ENCODE data around the gene CHST1. TPM values are rescaled to one million over a fixed set of nuclear protein-coding genes. Genes with fewer than 3 reads are reported as not detected.

CHST1 gene
- polyA plus RNA-seq, 3 donors from 2014 or later = 0.11 TPM; not detected in 2

DNA sequence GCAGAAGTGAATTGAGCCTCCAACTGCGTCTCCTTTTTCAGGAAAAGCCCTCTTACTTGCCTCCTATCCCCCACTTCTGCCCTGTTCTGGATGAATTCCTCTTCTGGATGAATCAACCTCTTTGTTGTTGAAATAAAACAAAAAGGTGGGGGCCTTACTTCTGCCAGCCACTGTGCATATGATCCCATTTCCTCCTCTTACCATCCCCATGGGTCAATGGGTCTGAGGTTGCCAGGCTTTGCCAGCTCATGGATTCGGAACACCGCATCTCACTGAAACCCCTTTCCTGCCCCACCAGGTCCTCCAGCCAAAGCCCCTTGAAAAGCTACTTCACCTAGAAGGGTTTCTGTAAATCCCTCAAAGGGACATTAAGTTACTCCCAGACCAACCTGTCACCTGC lies 3.7 kb upstream of the CHST1 start:
- H3K27me3 Mint-ChIP-seq (ENCODE audit: low read depth in 3 of 3) = peaks cover under 1 to 7% (median 3%) of the 10 kb centered on the region in 3 donors

GRCh38 chr11:45667929-45668680 lies 2.7 kb upstream of the CHST1 start:
- peaks cover 0 to 5% of the 10 kb centered on the region in 2 donors for H3K4me1 Mint-ChIP-seq
- H3K36me3 Mint-ChIP-seq = no peaks in the 10 kb centered on the region
- H3K4me3 Mint-ChIP-seq = peak overlapping the region in 1 of 5 donors; percentile 7
- DNase-seq = no peak
- H3K27me3 Mint-ChIP-seq (ENCODE audit: low read depth in 3 of 3) = peaks cover 2 to 8% (median 5%) of the 10 kb centered on the region in 3 donors
- no peaks in the 10 kb centered on the region for H3K9me3 Mint-ChIP-seq
- no peak overlapping the region for H3K27ac Mint-ChIP-seq

More for the DNA sequence above, 3.7 kb upstream of the CHST1 start:
- H3K4me1 Mint-ChIP-seq = no peaks in the 10 kb centered on the region
- H3K9me3 Mint-ChIP-seq = no peaks in the 10 kb centered on the region
- no peak for DNase-seq
- no peak overlapping the region for H3K4me3 Mint-ChIP-seq
- no peaks in the 10 kb centered on the region for H3K36me3 Mint-ChIP-seq
- H3K27ac Mint-ChIP-seq = no peak overlapping the region

DNA sequence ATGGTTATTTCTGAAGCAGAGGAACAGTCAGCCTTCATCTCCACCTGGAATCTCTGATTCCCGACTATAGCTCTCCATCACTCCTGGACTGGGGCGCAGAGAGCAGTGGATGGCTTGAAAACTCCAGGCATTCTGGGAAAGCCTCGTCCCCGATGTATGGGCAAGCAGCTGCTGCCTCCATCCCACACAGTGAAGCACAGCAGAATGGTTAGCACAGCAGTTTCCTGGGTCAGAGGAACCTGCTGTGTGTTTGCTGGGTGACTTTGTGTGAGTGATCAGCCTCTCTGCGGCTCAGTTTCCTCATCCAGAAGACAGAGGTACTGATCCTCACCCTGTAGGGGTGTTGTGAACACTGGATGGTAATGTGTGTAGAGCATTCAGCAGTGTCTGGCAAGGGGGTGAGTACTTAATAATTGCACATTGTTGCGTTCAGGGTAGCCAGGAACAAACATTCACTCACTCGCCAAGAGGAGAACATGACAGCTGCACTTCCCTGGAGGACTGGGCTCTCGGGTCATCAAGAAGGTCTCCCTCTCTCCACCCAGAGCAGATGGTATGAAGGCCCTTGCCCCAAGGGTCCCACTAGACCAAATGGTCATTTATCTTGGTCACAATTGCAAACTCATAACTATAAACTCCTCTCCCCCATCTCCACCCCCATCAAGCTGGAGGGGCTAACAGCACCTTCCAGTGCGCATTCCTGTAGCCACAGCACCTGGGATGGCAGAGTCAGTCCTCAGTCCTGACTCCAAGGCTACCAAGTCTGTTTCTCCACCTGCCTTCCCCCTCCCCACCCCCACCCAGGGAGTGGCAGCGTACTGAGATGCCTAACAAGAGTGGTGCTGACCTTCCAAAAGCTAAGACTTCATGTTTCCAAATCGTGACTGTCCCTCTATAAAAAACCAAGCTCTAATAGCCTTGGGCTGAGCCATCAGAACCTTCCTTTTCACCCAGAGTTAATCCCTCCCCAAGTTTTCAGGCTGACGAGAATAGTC lies 1.5 kb upstream of the CHST1 start:
- Mint-ChIP-seq H3K27me3 (ENCODE audit: low read depth in 3 of 3) (peaks cover 4 to 10% (median 6%) of the 10 kb centered on the region in 3 donors), H3K27ac (no peak overlapping the region), H3K9me3 (peaks cover 0 to 2% (median 0%) of the 10 kb centered on the region in 6 donors), H3K4me1 (peaks cover 0 to 5% of the 10 kb centered on the region in 2 donors), H3K4me3 (peak overlapping the region; percentile 48 to 82 (median 66)), H3K36me3 (no peaks in the 10 kb centered on the region)
- no peak for DNase-seq

- peaks cover 0 to 2% (median 0%) of the 10 kb centered on the region in 6 donors for H3K9me3 Mint-ChIP-seq
- H3K4me1 Mint-ChIP-seq = peaks cover 0 to 5% of the 10 kb centered on the region in 2 donors
- no peak for DNase-seq
- peak overlapping the region; percentile 65 to 82 (median 76) for H3K4me3 Mint-ChIP-seq
- H3K27ac Mint-ChIP-seq = no peak overlapping the region
- H3K27me3 Mint-ChIP-seq (ENCODE audit: low read depth in 3 of 3) = peaks cover 4 to 16% (median 9%) of the 10 kb centered on the region in 3 donors
- H3K36me3 Mint-ChIP-seq = no peaks in the 10 kb centered on the region
Measured at GRCh38 chr11:45665933-45666647, 668 bp upstream of the CHST1 start.

GRCh38 chr11:45664376-45665205 lies 831 bp downstream of the CHST1 start:
- Mint-ChIP-seq H3K27me3 (ENCODE audit: low read depth in 3 of 3) (peaks cover 6 to 25% (median 12%) of the 10 kb centered on the region in 3 donors), H3K9me3 (peaks cover 0 to 2% (median 0%) of the 10 kb centered on the region in 6 donors), H3K4me3 (peak overlapping the region in 4 of 5 donors; percentile 29 to 67 (median 42)), H3K36me3 (no peaks in the 10 kb centered on the region), H3K4me1 (peaks cover 0 to 5% of the 10 kb centered on the region in 2 donors), H3K27ac (no peak overlapping the region)
- no peak for DNase-seq

- Mint-ChIP-seq H3K4me1 (peaks cover 0 to 5% of the 10 kb centered on the region in 2 donors), H3K4me3 (peak overlapping the region; percentile 27 to 73 (median 56)), H3K27ac (no peak overlapping the region), H3K27me3 (ENCODE audit: low read depth in 3 of 3) (peaks cover 8 to 25% (median 11%) of the 10 kb centered on the region in 3 donors), H3K36me3 (no peaks in the 10 kb centered on the region), H3K9me3 (peaks cover 0 to 2% (median 0%) of the 10 kb centered on the region in 6 donors)
- no peak for DNase-seq
Measured at GRCh38 chr11:45663486-45664375, 1.7 kb downstream of the CHST1 start.

GRCh38 chr11:45662665-45663485 lies 2.5 kb downstream of the CHST1 start:
- peaks cover 0 to 2% (median 0%) of the 10 kb centered on the region in 6 donors for H3K9me3 Mint-ChIP-seq
- DNase-seq = no peak
- peaks cover 8 to 29% (median 11%) of the 10 kb centered on the region in 3 donors for H3K27me3 Mint-ChIP-seq (ENCODE audit: low read depth in 3 of 3)
- H3K36me3 Mint-ChIP-seq = no peaks in the 10 kb centered on the region
- H3K27ac Mint-ChIP-seq = no peak overlapping the region
- H3K4me1 Mint-ChIP-seq = peaks cover 0 to 5% of the 10 kb centered on the region in 2 donors
- peak overlapping the region; percentile 2 to 73 (median 51) for H3K4me3 Mint-ChIP-seq

DNA sequence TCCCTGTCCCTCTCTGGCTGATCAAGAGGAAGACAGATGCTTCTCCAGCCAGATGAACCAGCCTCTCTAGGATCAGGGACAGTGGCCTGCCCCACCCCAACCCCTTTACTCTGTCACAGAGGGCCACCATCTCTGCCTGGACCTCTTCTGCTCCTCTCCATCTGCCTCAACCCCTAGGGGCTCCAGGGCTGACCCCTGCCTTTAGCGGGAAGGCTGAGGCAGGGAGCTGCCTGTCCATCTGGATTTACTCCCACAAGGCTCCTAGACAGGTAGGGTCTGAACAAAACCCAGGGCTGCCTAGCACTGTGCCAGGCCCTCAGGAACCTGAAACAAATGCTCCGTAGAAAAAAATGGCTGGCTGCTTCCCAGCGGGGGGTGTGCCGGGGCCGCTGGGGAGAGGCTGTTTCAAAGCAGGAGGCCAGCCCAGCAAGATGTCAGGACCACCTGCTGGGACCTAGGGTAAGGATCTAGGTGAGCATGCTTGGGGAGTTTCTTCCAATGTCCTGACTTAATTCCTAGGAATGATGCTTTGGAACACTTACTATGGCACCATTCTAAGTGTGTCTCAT lies 3.2 kb downstream of the CHST1 start:
- H3K4me3 Mint-ChIP-seq = peak overlapping the region in 1 of 5 donors; percentile 41

GRCh38 chr11:45661439-45662055 lies 3.9 kb downstream of the CHST1 start:
- H3K4me3 Mint-ChIP-seq = no peak overlapping the region
- H3K27ac Mint-ChIP-seq = no peak overlapping the region
- H3K4me1 Mint-ChIP-seq = peaks cover 0 to 5% of the 10 kb centered on the region in 2 donors
- peaks cover 0 to 2% (median 0%) of the 10 kb centered on the region in 6 donors for H3K9me3 Mint-ChIP-seq
- H3K36me3 Mint-ChIP-seq = peaks cover 0 to 4% (median 0%) of the 10 kb centered on the region in 3 donors
- no peak for DNase-seq
- H3K27me3 Mint-ChIP-seq (ENCODE audit: low read depth in 3 of 3) = peaks cover 8 to 28% (median 17%) of the 10 kb centered on the region in 3 donors

More for the DNA sequence above, 3.2 kb downstream of the CHST1 start:
- peaks cover 0 to 2% (median 0%) of the 10 kb centered on the region in 3 donors for H3K36me3 Mint-ChIP-seq
- no peak overlapping the region for H3K27ac Mint-ChIP-seq
- H3K9me3 Mint-ChIP-seq = peaks cover 0 to 2% (median 0%) of the 10 kb centered on the region in 6 donors
- peaks cover 8 to 25% (median 16%) of the 10 kb centered on the region in 3 donors for H3K27me3 Mint-ChIP-seq (ENCODE audit: low read depth in 3 of 3)
- DNase-seq = no peak
- peaks cover 0 to 5% of the 10 kb centered on the region in 2 donors for H3K4me1 Mint-ChIP-seq

GRCh38 chr11:45660729-45661438 lies 4.5 kb downstream of the CHST1 start:
- peaks cover 4 to 5% of the 10 kb centered on the region in 2 donors for H3K4me1 Mint-ChIP-seq
- peak overlapping the region in 1 of 6 donors; percentile 19 for H3K27ac Mint-ChIP-seq
- H3K27me3 Mint-ChIP-seq (ENCODE audit: low read depth in 3 of 3) = peaks cover 8 to 28% (median 20%) of the 10 kb centered on the region in 3 donors
- H3K36me3 Mint-ChIP-seq = peaks cover 0 to 4% (median 0%) of the 10 kb centered on the region in 3 donors
- no peak for DNase-seq
- peaks cover 0 to 2% (median 0%) of the 10 kb centered on the region in 6 donors for H3K9me3 Mint-ChIP-seq
- no peak overlapping the region for H3K4me3 Mint-ChIP-seq

Measured in immature natural killer cell (primary cell).